ENCODE measurements around the gene SGO2.

DNA sequence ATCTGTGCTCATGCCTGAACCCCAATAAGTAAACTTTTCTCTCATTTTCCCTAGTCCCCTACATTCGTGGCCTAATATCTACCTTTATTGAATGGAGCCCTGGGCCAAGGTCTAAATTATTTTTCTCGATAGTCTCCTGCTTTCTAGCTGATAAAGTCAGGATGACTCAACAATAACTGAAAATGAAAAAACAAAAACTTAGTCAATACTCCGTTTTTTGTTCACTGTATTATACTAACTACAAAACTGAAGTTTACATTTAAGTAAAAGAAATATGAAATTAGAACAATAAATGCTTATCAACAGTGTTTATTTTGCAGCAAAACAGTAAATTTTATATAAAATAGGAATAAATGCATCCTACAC lies 92.0 kb downstream of the SGO2 start:
- TF ChIP-seq POLR2AphosphoS5 (IDR thresholded peaks at IDR 0.05; ENCODE audit: insufficient read depth in 1 of 2, low read depth in 1 of 2): no peak
- TF ChIP-seq, protein P1, sequence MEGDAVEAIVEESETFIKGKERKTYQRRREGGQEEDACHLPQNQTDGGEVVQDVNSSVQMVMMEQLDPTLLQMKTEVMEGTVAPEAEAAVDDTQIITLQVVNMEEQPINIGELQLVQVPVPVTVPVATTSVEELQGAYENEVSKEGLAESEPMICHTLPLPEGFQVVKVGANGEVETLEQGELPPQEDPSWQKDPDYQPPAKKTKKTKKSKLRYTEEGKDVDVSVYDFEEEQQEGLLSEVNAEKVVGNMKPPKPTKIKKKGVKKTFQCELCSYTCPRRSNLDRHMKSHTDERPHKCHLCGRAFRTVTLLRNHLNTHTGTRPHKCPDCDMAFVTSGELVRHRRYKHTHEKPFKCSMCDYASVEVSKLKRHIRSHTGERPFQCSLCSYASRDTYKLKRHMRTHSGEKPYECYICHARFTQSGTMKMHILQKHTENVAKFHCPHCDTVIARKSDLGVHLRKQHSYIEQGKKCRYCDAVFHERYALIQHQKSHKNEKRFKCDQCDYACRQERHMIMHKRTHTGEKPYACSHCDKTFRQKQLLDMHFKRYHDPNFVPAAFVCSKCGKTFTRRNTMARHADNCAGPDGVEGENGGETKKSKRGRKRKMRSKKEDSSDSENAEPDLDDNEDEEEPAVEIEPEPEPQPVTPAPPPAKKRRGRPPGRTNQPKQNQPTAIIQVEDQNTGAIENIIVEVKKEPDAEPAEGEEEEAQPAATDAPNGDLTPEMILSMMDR (IDR thresholded peaks at IDR 0.05): no peak
